ENCODE measurements around the gene TRPV2. TPM values are rescaled to one million over a fixed set of nuclear protein-coding genes. Genes with fewer than 3 reads are reported as not detected.
"Not testable (repeated sequence)": the region's sequence is repeated elsewhere in the genome, so short reads cannot be mapped to it uniquely, and the experiment has no call there.

TRPV2 gene
- total RNA-seq = 149 TPM

DNA sequence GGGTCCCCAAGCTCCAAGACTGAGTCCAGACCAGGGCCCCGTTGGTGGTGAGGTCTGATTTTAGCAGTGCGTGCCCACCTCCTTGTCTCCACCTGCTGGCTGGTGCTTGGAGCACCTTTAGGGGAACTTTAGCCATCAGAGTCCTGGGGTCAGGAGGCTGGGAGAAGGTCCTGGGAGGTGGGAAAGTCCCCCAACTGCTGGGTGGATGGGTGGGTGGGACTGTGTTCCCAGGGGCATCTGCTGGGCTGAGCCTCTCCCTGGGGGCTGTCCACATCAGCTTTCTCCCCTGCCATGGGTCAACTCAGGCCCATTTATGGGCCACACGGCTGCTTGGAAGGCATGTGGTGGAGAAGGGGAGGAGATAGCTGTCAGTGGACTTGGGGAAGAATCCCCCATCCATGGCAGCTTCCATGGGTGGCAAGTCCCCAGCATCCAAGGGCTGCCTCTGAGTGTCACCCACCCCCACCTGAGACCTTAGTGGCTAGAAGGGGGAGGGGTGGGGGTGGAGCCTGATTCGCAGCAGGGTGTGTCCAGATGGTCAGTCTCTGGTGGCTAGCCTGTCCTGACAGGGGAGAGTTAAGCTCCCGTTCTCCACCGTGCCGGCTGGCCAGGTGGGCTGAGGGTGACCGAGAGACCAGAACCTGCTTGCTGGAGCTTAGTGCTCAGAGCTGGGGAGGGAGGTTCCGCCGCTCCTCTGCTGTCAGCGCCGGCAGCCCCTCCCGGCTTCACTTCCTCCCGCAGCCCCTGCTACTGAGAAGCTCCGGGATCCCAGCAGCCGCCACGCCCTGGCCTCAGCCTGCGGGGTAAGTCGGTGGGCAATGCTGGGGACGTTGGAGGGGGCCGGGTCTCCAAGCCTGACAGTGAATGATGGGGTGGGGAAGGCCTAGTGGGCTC lies at the start of gene TRPV2:
TRPV2 (plus strand) TSS at position 541 of the 894 bp plus-strand sequence. CDS start 2,098 bp downstream, outside the sequence.
- DNase-seq (ENCODE audit: low read depth in 2 of 3, low spot score in 2 of 3) = peak in 2 of 3 donors; percentile 65 to 77

- no peak for DNase-seq (ENCODE audit: low read depth in 2 of 3, low spot score in 2 of 3)
These were observed 43.6 kb upstream of the TRPV2 start for GRCh38 chr17:16371742-16372141.

DNA sequence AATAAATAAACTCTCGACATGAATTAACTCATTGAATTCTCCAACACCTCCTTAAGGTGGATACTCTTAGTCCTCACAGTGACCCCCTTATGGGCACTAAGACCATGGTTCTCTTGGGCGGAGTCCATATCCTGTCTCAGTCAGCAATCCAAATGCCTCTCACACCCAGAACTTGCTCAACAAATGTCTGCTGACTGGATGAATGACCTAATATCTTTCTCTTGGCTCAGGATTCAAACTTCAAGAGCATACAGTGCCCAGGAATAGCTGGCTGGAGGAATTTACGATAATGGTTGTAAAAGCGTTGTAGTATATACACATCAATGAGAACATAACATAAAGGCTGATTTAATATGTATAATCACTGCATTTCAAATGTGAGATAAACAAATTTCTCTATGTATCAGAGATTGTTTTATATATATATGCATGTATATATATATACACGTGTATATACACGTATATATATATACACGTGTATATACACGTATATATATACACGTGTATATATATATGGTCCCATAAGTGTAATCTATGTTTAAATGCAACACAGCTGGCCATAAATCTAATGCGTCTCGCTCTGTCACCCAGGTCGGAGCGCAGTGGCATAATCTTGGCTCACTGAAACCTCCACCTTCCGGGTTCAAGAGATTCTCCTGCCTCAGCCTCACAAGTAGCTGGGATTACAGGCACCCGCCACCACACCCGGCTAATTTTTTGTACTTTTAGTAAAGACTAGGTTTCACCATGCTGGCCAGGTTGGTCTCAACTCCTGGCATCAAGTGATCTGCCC lies 41.0 kb upstream of the TRPV2 start:
- no peak for DNase-seq (ENCODE audit: low read depth in 2 of 3, low spot score in 2 of 3)

DNA sequence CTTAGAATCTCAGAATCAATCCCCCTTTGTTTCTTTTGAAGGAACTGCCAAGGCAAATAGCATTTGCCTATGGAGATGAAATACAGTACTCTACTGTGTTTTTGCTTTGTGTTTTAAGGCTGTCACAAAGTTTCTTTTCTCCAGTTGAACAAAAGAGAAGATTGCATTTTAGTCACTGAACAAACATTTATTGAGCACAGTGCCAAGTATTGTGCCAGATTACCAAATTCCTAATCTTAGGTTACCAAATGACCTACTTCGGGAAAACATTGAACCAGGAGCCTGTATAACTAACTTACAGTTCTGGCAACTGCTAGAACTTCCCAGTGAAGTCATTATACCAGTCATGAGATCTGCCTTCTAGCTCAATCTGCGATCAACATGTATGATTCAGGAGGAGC lies 37.4 kb upstream of the TRPV2 start:
- DNase-seq (ENCODE audit: low read depth in 2 of 3, low spot score in 2 of 3) = no peak

DNA sequence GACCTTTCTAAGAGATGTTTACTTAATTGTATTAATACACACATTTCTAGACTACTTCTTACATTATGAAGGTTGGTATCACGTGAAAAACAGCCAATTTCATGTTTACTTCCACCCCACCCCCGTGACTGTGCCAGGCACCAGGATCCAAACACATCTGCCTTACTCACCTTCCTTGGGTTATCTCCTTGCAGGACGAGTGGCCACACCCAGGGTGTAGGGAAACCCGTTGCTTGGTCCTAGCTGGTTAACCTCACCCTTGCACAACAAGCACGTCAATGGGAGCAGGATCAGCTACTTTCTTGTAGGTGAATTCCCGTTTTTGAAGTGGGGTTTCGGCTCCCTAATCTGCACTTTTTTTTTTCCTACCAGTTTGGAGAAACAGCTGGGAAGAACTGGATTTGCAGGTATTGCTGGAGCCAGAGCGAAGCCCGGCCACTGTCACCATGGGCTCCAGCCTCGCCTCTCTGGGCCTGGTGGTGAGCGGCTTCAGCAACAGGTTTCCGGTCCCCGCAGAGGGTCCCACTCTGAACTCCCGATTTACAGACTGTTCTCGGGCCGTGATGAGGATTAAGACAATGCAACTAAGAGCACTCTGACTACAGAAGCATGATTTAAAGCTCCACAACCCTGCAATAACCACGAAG lies 36.6 kb upstream of the TRPV2 start:
- no peak for DNase-seq (ENCODE audit: low read depth in 2 of 3, low spot score in 2 of 3)

DNA sequence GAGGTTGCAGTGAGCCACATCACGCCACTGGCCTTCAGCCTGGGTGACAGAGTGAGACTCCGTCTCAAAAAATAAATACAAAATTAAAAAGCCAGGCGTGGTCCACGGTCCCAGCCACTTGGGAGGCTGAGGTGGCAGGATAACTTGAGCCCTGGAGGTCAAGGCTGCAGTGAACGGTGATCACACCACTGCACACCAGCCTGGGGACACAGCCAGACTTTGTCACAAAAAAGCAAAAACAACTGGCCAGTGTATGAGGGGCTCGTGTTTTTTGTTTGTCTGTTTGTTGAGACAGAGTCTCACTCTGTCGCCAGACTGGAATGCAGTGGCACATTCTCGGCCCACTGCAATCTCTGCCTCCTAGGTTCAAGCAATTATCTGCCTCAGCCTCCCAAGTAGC lies 35.7 kb upstream of the TRPV2 start:
- DNase-seq (ENCODE audit: low read depth in 2 of 3, low spot score in 2 of 3) = no peak

DNA sequence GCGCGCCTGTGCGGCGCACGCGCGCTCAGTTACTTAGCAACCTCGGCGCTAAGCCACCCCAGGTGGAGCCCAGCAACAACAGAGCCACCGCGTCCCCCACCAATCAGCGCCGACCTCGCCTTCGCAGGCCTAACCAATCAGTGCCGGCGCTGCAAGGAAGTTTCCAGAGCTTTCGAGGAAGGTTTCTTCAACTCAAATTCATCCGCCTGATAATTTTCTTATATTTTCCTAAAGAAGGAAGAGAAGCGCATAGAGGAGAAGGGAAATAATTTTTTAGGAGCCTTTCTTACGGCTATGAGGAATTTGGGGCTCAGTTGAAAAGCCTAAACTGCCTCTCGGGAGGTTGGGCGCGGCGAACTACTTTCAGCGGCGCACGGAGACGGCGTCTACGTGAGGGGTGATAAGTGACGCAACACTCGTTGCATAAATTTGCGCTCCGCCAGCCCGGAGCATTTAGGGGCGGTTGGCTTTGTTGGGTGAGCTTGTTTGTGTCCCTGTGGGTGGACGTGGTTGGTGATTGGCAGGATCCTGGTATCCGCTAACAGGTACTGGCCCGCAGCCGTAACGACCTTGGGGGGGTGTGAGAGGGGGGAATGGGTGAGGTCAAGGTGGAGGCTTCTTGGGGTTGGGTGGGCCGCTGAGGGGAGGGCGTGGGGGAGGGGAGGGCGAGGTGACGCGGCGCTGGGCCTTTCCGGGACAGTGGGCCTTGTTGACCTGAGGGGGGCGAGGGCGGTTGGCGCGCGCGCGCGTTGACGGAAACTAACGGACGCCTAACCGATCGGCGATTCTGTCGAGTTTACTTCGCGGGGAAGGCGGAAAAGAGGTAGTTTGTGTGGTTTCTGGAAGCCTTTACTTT lies 34.5 kb upstream of the TRPV2 start, which contains the start of gene UBB:
UBB (plus strand) TSS at position 452 of the 856 bp plus-strand sequence. CDS start 817 bp downstream, outside the sequence.
- DNase-seq (ENCODE audit: low read depth in 2 of 3, low spot score in 2 of 3) = peak; percentile 87 to 98 (median 98)

DNA sequence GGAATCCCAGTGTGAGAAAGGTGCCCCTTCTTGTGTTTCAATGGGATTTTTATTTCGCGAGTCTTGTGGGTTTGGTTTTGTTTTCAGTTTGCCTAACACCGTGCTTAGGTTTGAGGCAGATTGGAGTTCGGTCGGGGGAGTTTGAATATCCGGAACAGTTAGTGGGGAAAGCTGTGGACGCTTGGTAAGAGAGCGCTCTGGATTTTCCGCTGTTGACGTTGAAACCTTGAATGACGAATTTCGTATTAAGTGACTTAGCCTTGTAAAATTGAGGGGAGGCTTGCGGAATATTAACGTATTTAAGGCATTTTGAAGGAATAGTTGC lies 33.9 kb upstream of the TRPV2 start:
- no peak for DNase-seq (ENCODE audit: low read depth in 2 of 3, low spot score in 2 of 3)

- no peak for DNase-seq (ENCODE audit: low read depth in 2 of 3, low spot score in 2 of 3)
These were observed 32.2 kb upstream of the TRPV2 start for GRCh38 chr17:16383216-16383615.

DNA sequence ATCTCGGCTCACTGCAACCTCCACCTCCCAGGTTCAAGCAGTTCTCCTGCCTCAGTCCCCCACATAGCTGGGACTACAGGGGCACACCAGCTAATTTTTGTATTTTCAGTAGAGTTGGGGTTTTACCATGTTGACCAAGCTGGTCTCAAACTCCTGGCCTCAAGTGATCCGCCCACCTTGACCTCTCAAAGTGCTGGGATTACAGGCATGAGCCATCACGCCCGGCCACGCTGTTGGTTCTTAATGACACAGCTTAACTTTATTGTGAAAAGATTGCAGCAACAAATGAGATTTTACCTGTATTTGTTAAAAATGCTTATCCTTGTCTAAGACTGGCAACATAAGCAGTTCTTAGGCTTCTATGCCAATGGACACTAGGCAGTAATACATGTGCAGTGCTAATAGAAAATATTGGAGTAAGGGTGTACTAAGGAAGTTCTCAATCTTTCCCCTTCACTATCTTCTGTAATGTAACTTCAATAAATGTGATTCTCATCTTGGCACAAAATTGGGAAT lies 31.5 kb upstream of the TRPV2 start:
- no peak for DNase-seq (ENCODE audit: low read depth in 2 of 3, low spot score in 2 of 3)

GRCh38 chr17:16384557-16384956 lies 30.8 kb upstream of the TRPV2 start:
- no peak for DNase-seq (ENCODE audit: low read depth in 2 of 3, low spot score in 2 of 3)

DNA sequence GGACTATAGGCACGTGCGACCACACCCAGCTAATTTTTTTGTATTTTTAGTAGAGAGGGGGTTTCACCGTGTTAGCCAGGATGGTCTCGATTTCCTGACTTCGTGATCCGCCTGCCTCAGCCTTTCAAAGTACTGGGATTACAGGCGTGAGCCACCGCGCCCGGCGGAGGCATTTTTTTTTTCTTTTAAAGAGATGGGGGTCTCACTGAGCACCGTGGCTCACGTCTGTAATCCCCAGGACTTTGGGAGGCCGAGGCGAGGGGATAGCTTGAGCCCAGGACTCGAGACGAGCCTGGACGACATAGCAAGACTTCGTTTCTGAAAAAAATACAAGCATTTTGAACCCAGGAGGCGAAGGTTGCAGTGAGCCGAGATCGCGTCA lies 29.3 kb upstream of the TRPV2 start:
- DNase-seq (ENCODE audit: low read depth in 2 of 3, low spot score in 2 of 3) = not testable (repeated sequence)

- no peak for DNase-seq (ENCODE audit: low read depth in 2 of 3, low spot score in 2 of 3)
These were observed 23.9 kb upstream of the TRPV2 start for GRCh38 chr17:16391451-16391850.

- DNase-seq (ENCODE audit: low read depth in 2 of 3, low spot score in 2 of 3) = not testable (repeated sequence)
These were observed 22.9 kb upstream of the TRPV2 start for GRCh38 chr17:16392491-16392890.

GRCh38 chr17:16395887-16396286 lies 19.5 kb upstream of the TRPV2 start:
- DNase-seq (ENCODE audit: low read depth in 2 of 3, low spot score in 2 of 3) = not testable (repeated sequence)

- peak in 1 of 3 donors; percentile 73 for DNase-seq (ENCODE audit: low read depth in 2 of 3, low spot score in 2 of 3)
These were observed 18.7 kb upstream of the TRPV2 start for GRCh38 chr17:16396693-16397092.

GRCh38 chr17:16398270-16399267 lies 16.8 kb upstream of the TRPV2 start:
- DNase-seq (ENCODE audit: low read depth in 2 of 3, low spot score in 2 of 3) = peak in 2 of 3 donors; percentile 90 to 96

DNA sequence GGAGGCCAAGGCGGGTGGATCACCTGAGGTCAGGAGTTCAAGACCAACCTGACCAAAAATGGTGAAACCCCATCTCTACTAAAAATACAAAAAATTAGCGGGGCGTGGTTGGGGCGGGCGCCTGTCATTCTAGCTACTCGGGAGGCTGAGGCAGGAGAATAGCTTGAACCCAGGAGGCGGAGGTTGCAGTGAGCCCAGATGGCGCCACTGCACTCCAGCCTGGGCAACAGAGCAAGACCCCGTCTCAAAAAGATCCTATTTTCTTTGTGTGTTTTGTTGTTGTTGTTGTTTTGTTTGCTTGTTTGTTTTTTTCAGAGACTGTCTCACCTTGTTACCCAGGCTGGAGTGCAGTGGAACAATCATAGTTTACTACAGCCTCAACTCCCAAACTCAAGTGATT lies 11.5 kb upstream of the TRPV2 start:
- DNase-seq (ENCODE audit: low read depth in 2 of 3, low spot score in 2 of 3) = not testable (repeated sequence)

Measured in hematopoietic multipotent progenitor cell (in vitro differentiated cells).